NOMO-1 treated with dmso at 0.1 percent for 144 hours (cell line): ENCODE data around the gene JDP2.
"Not testable (repeated sequence)": the region's sequence is repeated elsewhere in the genome, so short reads cannot be mapped to it uniquely, and the experiment has no call there.

Source experiments
- DNase-seq: peaks from one replicate; lab custom pipeline; 2025; ENCODE audit not compliant: unreplicated experiment; lab: John Stamatoyannopoulos, UW

JDP2 gene

GRCh38 chr14:75453817-75454434 lies 26.1 kb downstream of the JDP2 start:
- no peak for DNase-seq

- no peak for DNase-seq
Measured at GRCh38 chr14:75454963-75455546, 27.2 kb downstream of the JDP2 start.

- no peak for DNase-seq
Measured at GRCh38 chr14:75456069-75456996, 28.5 kb downstream of the JDP2 start.

DNA sequence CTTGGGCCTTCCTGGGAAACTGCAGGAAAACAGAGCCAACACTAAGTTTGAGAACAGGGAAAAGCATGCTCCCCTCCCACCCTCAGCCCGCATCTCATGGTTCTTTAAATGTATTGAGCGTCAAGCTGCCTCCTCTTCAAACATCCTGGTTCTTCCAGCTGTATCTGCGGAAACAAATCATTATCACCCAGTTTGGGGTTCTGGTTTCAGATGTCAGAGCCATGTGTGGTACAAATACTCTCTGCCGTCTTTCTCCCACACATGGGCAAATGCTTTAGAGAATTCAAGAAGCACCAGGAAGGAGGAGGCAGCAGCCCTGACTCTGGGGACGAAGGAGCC lies 29.1 kb downstream of the JDP2 start:
- DNase-seq, result no peak

GRCh38 chr14:75457648-75458165 lies 29.9 kb downstream of the JDP2 start:
- no peak for DNase-seq

DNA sequence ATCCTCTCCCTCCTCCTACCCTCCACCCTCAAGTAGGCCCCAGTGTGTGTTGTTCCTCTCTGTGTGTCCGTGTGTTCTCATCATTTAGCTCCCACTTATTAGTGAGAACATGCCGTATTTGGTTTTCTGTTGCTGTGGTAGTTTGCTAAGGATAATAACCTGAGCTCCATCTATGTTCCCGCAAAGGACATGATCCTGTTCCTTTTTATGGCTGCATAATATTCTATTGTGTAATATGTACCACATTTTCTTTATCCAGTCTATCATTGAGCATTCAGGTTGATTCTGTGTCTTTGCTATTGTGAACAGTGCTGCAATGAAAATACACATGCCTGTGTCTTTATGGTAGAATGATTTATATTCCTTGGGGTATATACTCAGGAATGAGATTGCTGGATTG lies 30.5 kb downstream of the JDP2 start:
- no peak for DNase-seq

- peak; percentile 79 for DNase-seq
Measured at GRCh38 chr14:75459099-75459741, 31.4 kb downstream of the JDP2 start.

DNA sequence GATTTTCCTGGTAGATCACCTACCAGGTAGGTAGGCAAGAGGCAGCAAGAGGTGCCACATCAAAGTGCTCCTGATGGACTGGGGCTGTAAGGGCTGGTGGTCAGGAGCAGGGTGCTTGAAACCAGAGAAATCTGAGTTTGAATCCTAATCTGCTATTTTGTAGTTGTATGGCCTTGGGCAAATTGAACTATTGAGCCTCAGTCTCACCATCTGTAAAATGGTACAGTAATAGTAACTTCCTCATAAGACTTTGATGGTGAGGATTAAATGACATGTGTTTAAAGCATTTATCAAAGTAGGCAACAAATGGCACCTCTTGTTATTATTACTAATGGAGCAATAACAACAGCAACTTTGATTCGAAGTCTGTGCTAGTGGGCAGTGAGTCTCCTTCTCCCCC lies 32.0 kb downstream of the JDP2 start:
- DNase-seq, result no peak

DNA sequence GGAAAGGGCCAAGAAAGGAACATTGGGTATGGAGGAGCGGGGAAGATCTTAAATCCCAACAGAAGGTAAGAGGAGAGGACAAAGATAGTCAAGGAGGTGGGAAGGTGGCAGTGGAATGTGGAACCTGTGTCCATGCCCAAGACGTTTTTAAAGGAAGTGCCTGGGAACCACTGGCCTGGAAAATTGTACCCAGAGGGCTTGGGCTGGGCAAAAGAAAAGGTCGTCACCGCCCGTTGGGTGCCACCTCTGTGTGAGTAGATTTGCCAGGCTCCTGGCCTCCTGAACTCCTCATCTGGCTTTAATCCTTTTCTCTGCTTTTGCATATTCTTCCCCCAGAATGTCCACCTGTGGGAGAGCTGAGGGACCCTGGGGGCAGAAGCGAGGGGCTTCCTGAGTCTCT lies 32.6 kb downstream of the JDP2 start:
- DNase-seq, result no peak

- DNase-seq, result no peak
Measured at GRCh38 chr14:75461303-75461702, 33.5 kb downstream of the JDP2 start.

DNA sequence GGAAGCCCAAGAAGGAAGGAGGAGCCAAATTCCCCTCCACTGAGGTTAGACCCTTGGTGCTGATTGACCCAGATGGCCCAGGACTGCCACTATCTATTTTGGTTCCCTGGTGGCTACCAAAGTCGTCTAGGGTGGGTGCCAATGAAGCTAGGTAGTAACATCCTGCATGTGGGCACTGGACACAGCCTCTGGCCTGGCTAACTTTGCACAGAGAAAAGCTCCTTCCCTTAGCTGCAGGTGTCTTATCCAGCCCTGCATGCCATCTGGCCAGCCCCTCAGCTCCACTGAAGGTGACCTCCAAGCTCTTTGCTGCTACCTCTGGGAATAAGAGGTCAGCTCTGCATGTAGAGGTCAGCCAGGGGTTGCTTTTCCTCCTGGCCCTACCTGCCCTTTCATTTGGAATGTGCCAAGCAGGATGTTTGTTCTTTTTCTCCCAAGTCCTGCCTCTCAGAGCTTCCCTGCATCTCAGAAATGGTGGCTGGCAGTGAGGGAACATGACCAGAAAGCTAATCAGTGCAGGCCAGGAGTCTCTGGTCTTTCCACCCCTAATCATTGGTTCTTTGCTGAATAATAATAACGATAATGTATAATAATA lies 34.0 kb downstream of the JDP2 start:
- DNase-seq, result no peak

GRCh38 chr14:75464626-75465025 lies 36.8 kb downstream of the JDP2 start:
- DNase-seq, result no peak

- no peak for DNase-seq
Measured at GRCh38 chr14:75467763-75468162, 39.9 kb downstream of the JDP2 start.

DNA sequence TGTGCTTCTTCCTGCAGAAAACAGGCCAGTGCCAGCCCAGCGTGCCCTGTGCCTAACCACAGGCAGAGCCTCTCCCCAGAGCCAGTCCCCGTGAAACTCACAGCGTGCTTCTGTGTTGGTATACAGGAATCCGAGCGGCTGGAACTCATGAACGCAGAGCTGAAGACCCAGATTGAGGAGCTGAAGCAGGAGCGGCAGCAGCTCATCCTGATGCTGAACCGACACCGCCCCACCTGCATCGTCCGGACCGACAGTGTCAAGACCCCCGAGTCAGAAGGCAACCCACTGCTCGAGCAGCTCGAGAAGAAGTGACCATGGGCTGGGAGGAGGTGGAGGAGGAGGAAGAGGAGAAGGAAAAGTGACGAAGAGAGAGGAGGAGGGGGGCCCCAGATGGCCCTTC lies 41.3 kb downstream of the JDP2 start:
- no peak for DNase-seq

DNA sequence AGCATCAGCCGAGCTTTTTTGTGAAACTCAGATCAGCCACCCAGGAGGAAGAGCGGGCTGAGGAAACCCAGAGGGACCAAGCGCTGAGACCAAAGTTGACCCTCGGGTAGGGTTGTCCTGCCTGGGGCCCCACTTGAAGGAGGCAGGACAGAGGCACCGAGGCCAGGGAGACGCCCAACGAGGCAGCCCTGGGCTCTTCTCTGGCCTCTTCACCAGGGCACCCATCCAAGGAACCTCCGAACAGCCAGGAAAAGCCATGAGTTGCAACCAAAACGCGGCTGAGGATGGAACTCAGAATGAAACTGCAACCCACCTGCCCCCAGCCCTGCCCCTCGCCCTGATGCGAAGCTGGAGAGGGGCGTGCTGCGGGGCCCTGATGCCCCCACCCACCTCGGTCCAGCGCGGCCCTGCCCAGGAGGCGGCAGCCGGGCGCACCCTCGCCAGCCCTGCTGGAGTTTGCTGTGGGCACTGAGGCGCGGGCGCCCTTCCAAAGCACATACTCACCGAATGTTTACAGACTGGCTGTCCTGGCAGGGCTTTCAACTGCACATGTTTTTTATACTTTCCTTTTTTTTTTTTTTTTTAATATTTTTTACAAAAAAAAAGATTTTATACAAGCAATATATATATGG lies 41.9 kb downstream of the JDP2 start:
- no peak for DNase-seq

- no peak for DNase-seq
Measured at GRCh38 chr14:75470238-75470797, 42.5 kb downstream of the JDP2 start.

GRCh38 chr14:75471059-75471458 lies 43.2 kb downstream of the JDP2 start:
- DNase-seq, result no peak

GRCh38 chr14:75474127-75474526 lies 46.3 kb downstream of the JDP2 start:
- not testable (repeated sequence) for DNase-seq

GRCh38 chr14:75476274-75476995 lies 48.6 kb downstream of the JDP2 start:
- DNase-seq, result no peak

DNA sequence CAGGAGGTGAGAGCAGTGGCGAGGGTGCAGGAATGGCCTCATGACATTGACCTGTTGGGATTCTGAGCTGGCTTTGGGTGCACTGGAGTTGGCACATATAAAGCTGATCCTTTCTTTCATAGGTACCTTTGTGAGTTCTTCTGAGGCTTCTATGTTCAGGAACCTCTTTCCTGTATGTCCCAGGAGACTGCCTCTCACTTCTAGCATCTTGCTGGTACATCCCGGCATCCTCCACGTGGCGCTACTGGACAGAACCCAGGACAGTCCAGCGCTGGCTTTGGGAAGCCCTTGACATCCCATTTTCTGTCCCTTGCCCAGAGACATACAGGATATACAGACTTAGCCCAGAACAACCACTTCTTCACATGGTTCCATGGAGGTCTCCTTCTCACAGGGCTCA lies 50.1 kb downstream of the JDP2 start:
- DNase-seq, result no peak
